DOHH2 (cell line): ENCODE data around the gene RNU6-1.

ENCODE experiments used
- H3F3A ChIP-seq: fragments of 200-600 bp; sonication (generic), shearing (Covaris generic); 2 replicates; pipeline ENCODE4 v1.6.0; 2016; ENCODE audit warnings: antibody characterized with exemption, mild to moderate bottlenecking; ENCODE audit not compliant: control insufficient read depth, insufficient read depth
- H3K27ac ChIP-seq: fragments of 200-600 bp; sonication (generic); 2 replicates; pipeline ENCODE4 v1.5.1; 2014; ENCODE audit warnings: low read depth, mild to moderate bottlenecking, low read length, moderate library complexity
- H3K27me3 ChIP-seq: fragments of 200-600 bp; sonication (generic); 2 replicates; pipeline ENCODE4 v1.6.1; 2014; ENCODE audit warnings: mild to moderate bottlenecking, low read length, mixed read lengths; ENCODE audit not compliant: control insufficient read depth
- H3K36me3 ChIP-seq: fragments of 200-600 bp; sonication (generic); 2 replicates; pipeline ENCODE4 v1.6.1; 2014; ENCODE audit warnings: mild to moderate bottlenecking, low read length, moderate library complexity, mixed read lengths; ENCODE audit not compliant: control insufficient read depth
- H3K4me1 ChIP-seq: fragments of 200-600 bp; sonication (generic); 2 replicates; pipeline ENCODE4 v1.6.1; 2014; ENCODE audit warnings: mild to moderate bottlenecking, low read length, mixed read lengths; ENCODE audit not compliant: control insufficient read depth
- H3K4me2 ChIP-seq: fragments of 200-600 bp; sonication (generic); 2 replicates; pipeline ENCODE4 v1.6.0; 2014; ENCODE audit warnings: mild to moderate bottlenecking, low read length, moderate library complexity
- H3K4me3 ChIP-seq: fragments of 200-600 bp; sonication (generic); 2 replicates; pipeline ENCODE4 v1.5.1; 2014; ENCODE audit warnings: mild to moderate bottlenecking, low read length, mixed read lengths
- H3K79me2 ChIP-seq: fragments of 200-600 bp; sonication (generic); 2 replicates; pipeline ENCODE4 v1.6.1; 2014; ENCODE audit warnings: mild to moderate bottlenecking, low read length, mixed read lengths; ENCODE audit not compliant: control insufficient read depth
- H3K9me2 ChIP-seq: fragments of 200-600 bp; sonication (generic); replicated peaks from 2 replicates; pipeline ENCODE4 v1.6.1; 2014; ENCODE audit warnings: mild to moderate bottlenecking, low read length, mixed read lengths; ENCODE audit not compliant: control insufficient read depth
- H3K9me3 ChIP-seq: fragments of 200-600 bp; sonication (generic); 2 replicates; pipeline ENCODE4 v1.6.1; 2014; ENCODE audit warnings: antibody characterized with exemption, low read length, mixed read lengths; ENCODE audit not compliant: control insufficient read depth, insufficient read depth
- H4K20me1 ChIP-seq: fragments of 200-600 bp; sonication (generic); 2 replicates; pipeline ENCODE4 v1.6.0; 2014; ENCODE audit warnings: low read depth, mild to moderate bottlenecking, antibody characterized with exemption, low read length, moderate library complexity; ENCODE audit not compliant: control insufficient read depth, insufficient read depth
- EZH2phosphoT487 ChIP-seq: fragments of 200-600 bp; sonication (generic); IDR thresholded peaks from 2 replicates; pipeline ENCODE4 v1.6.1; 2017; ENCODE audit warnings: borderline replicate concordance, mild to moderate bottlenecking, antibody characterized with exemption, low read length, moderate library complexity, mixed read lengths
- TF ChIP-seq, protein P1 (sequence below): fragments of 200-600 bp; sonication (generic); IDR thresholded peaks from one replicate; pipeline ENCODE4 v1.5.1; 2014; ENCODE audit warnings: antibody characterized with exemption, mild to moderate bottlenecking, low read depth, low read length; ENCODE audit not compliant: poor library complexity, severe bottlenecking

Gene RNU6-1

DNA sequence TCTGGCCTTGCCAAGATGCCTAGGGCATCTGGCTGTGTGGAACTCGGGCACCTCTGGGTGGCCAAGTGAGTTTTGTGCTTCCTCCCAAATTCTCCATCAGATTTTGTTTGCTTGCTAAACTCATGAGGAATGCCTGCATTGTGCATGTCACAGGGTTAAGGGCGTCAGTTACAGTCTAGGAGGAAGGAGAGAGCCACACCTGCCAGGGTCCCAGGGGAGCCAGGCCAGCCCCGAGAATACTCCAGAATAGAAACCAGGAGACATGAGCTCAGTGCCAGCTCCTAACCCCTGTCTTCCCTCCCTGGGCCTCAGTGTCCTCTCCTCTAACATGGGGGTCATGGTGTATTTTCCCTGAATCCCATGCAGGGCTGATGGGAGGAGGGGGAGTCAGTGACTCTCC, 36.5 kb downstream of the RNU6-1 start:
- Histone ChIP-seq H3K27ac (no peak overlapping the region), H4K20me1 (no peaks in the 10 kb centered on the region), H3K9me3 (no peaks in the 10 kb centered on the region), H3K27me3 (no peaks in the 10 kb centered on the region), H3K9me2 (no peaks in the 10 kb centered on the region), H3F3A (no peaks in the 10 kb centered on the region), H3K79me2 (no peaks in the 10 kb centered on the region), H3K4me1 (no peaks in the 10 kb centered on the region), H3K4me3 (no peak overlapping the region), H3K4me2 (no peak overlapping the region), H3K36me3 (no peaks in the 10 kb centered on the region)
- TF ChIP-seq, protein P1, sequence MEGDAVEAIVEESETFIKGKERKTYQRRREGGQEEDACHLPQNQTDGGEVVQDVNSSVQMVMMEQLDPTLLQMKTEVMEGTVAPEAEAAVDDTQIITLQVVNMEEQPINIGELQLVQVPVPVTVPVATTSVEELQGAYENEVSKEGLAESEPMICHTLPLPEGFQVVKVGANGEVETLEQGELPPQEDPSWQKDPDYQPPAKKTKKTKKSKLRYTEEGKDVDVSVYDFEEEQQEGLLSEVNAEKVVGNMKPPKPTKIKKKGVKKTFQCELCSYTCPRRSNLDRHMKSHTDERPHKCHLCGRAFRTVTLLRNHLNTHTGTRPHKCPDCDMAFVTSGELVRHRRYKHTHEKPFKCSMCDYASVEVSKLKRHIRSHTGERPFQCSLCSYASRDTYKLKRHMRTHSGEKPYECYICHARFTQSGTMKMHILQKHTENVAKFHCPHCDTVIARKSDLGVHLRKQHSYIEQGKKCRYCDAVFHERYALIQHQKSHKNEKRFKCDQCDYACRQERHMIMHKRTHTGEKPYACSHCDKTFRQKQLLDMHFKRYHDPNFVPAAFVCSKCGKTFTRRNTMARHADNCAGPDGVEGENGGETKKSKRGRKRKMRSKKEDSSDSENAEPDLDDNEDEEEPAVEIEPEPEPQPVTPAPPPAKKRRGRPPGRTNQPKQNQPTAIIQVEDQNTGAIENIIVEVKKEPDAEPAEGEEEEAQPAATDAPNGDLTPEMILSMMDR: no peak
- TF ChIP-seq EZH2phosphoT487: no peak

DNA sequence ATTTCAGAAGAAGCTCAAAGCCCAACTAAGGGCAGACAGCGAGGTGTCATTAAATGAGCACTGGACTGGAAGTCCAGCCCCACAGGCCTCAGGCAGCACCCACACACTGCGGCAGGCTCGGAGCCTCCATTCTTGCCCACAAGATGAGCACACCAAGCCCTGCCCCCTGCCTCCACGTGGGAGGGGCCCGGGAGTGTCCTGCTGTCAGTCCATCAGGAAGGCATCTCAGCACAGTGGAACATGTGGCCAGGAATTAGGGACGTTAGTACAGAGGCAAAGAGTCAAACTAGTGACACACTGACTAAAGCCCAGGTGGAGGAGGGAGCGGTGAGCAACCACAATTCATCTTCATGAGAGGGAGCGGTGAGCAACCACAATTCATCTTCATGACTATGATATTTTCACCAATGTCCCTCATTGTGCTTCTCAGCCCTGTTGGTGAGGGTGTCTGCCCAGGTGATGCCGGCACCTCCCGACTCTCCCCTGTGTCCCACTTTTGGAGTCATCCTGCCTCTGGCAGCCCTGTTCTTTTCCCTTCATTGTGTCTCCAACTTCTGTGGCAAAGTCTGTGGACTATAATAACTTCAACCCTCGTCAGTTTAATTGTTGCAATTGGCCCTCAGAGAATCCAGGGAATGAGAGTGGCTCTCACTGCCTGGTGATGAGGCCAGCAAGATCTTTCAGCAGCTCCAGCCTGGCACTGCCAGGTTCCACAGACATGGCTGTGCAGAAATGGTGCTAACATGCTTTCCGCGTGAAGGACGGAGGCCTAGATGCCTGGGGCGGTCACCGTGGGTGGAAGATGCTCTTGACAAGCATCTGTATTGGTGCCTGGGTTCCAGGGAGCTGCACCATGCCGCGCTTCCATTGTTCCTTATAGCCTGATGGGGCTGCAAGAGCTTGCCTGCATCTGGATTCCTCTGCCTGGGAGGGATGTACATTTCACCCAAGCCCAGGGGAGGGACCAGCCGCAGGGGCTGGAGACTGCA, 37.6 kb downstream of the RNU6-1 start:
- Histone ChIP-seq H3K4me2 (no peak overlapping the region), H3F3A (no peaks in the 10 kb centered on the region), H3K27me3 (no peaks in the 10 kb centered on the region), H3K27ac (no peak overlapping the region), H4K20me1 (no peaks in the 10 kb centered on the region), H3K9me3 (no peaks in the 10 kb centered on the region), H3K4me1 (no peaks in the 10 kb centered on the region), H3K79me2 (no peaks in the 10 kb centered on the region), H3K36me3 (no peaks in the 10 kb centered on the region), H3K4me3 (no peak overlapping the region), H3K9me2 (no peaks in the 10 kb centered on the region)
- TF ChIP-seq, protein P1: no peak
- no peak for TF ChIP-seq EZH2phosphoT487

DNA sequence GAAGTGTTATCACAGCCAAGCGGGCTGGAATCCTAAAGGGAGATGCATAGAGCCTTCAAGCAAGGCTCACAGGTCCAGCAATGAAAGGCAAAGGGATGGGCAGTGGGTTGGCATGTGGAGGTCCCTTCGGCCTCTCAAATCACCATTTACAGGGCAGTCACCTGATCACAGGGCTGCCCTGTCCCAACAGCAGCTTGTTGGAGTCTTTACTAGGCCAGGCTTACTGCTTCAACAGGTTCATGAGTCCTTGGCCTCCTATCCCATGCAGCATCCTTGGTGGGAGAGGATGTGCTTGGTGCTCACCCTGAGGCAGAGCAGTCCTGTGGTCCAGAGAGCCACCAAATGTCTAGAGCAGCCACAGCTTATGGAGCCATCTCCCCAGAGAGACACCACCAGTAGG, 38.7 kb downstream of the RNU6-1 start:
- Histone ChIP-seq H4K20me1 (no peaks in the 10 kb centered on the region), H3K4me2 (no peak overlapping the region), H3K27me3 (no peaks in the 10 kb centered on the region), H3K79me2 (no peaks in the 10 kb centered on the region), H3K4me3 (no peak overlapping the region), H3K4me1 (peaks cover 10% of the 10 kb centered on the region), H3K27ac (no peak overlapping the region), H3K9me2 (no peaks in the 10 kb centered on the region), H3K36me3 (no peaks in the 10 kb centered on the region), H3F3A (no peaks in the 10 kb centered on the region), H3K9me3 (no peaks in the 10 kb centered on the region)
- no peak for TF ChIP-seq EZH2phosphoT487
- TF ChIP-seq, protein P1: no peak
